HL-60/S4 treated with phorbol 12-myristate 13-acetate at 8.2 ng/mL for 4 days and 3 days (cell line): Measurements from ENCODE around the gene CHCHD10.
"Not testable (repeated sequence)": the region's sequence is repeated elsewhere in the genome, so short reads cannot be mapped to it uniquely, and the experiment has no call there.

Experiments used
- in situ Hi-C: fragments of 300-500 bp; cut with MboI; formaldehyde crosslinking; loops from 2 replicates; pipeline ENCODE4 v1.15.0; 2022; ENCODE audit warnings: low sequenced_read_pairs

Gene CHCHD10

GRCh38 chr22:23751441-23751996 is 16.3 kb downstream of the CHCHD10 start:
- in situ Hi-C loops: no loop called here

- in situ Hi-C loops: no loop called here
Measured at GRCh38 chr22:23750714-23751440, 16.9 kb downstream of the CHCHD10 start, which contains the start of gene ZNF70. ZNF70 (minus strand) TSS chr22:23751112; CDS start chr22:23745140, 5,972 bp downstream.

GRCh38 chr22:23750367-23750713 is 17.4 kb downstream of the CHCHD10 start:
- in situ Hi-C loops: no loop called here

- in situ Hi-C loops: no loop called here
Measured at GRCh38 chr22:23749841-23750301, 17.9 kb downstream of the CHCHD10 start.

- in situ Hi-C loops: no loop called here
Measured at GRCh38 chr22:23745791-23746190, 22.0 kb downstream of the CHCHD10 start.

- in situ Hi-C loops: no loop called here
Measured at GRCh38 chr22:23744485-23744884, 23.3 kb downstream of the CHCHD10 start.

GRCh38 chr22:23744001-23744400 is 23.8 kb downstream of the CHCHD10 start:
- in situ Hi-C loops: no loop called here

GRCh38 chr22:23743303-23743705 is 24.5 kb downstream of the CHCHD10 start:
- in situ Hi-C loops: no loop called here

GRCh38 chr22:23742505-23743264 is 25.1 kb downstream of the CHCHD10 start:
- in situ Hi-C loops: no loop called here

GRCh38 chr22:23737696-23738095 is 30.1 kb downstream of the CHCHD10 start:
- in situ Hi-C loops: no loop called here

GRCh38 chr22:23728108-23728507 is 39.7 kb downstream of the CHCHD10 start:
- in situ Hi-C loops: not testable (repeated sequence)

GRCh38 chr22:23722724-23723123 is 45.0 kb downstream of the CHCHD10 start:
- in situ Hi-C loops: no loop called here

GRCh38 chr22:23722160-23722559 is 45.6 kb downstream of the CHCHD10 start:
- in situ Hi-C loops: no loop called here

- in situ Hi-C loops: no loop called here
Measured at GRCh38 chr22:23720855-23721254, 46.9 kb downstream of the CHCHD10 start.

GRCh38 chr22:23718371-23719165 is 49.2 kb downstream of the CHCHD10 start:
- in situ Hi-C loops: no loop called here

- in situ Hi-C loops: no loop called here
Measured at GRCh38 chr22:23716811-23717801, 50.7 kb downstream of the CHCHD10 start.
